NCI-H226 (cell line): ENCODE measurements around the gene RIC1.
"Not testable (repeated sequence)": the region's sequence is repeated elsewhere in the genome, so short reads cannot be mapped to it uniquely, and the experiment has no call there.

ENCODE experiments used
- DNase-seq: peaks from one replicate; pipeline ENCODE4 v3.0.0-alpha.2; 2015

The RIC1 gene

DNA sequence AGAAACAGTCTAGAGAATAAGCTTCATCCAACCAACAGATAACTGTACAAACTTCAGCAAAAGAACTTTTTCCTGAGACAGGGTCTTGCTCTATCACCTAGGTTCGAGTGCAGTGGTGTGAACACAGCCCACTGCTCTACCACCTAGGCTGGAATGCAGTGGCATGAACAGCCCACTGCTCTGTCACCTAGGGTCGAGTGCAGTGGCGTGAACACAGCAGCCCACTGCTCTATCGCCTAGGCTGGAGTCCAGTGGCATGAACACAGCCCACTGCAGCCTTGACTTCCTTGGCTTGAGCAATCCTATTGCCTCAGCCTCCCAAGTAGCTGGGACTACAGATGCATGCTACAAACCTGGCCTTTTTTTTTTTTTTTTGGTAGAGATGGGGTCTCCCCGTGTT is 160.6 kb downstream of the RIC1 start:
- DNase-seq: no peak

- no peak for DNase-seq
Measured at GRCh38 chr9:5790923-5791322, 162.0 kb downstream of the RIC1 start.

DNA sequence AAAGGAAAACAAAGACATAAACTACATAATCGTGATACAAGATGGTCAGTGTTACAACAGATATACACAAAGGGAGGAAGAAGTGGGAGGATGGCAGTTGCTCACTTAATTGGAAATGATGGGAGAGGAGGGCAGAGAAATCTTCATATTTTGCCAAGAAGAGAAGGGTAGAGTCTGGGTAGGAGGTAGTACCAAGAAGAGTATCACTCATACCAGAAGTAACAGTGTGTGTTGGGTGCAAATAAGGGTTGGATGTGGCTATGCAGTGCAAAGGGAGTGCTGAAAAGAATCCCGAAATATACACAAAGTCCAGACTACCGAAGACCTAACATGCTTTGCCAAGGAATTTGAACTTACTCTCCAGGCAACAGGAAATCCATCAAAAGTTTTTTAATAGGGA is 163.0 kb downstream of the RIC1 start:
- DNase-seq: no peak

DNA sequence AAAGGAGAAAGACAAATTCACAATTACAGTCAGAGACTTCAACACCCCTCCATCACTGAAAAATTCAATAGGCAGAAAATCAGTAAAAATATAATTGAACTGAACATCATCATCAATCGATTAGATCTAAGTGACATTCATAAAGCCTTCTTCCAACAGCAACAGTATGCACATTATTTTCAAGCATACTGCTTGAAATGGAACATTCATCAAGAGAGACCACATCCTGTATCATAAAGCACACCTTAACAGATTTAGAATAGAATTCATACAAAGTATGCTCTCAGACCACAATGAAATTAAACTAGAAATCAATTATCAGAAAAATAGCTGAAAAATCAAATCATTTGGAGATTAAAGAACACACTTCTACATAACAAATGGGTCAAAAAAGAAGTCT is 164.9 kb downstream of the RIC1 start:
- no peak for DNase-seq

DNA sequence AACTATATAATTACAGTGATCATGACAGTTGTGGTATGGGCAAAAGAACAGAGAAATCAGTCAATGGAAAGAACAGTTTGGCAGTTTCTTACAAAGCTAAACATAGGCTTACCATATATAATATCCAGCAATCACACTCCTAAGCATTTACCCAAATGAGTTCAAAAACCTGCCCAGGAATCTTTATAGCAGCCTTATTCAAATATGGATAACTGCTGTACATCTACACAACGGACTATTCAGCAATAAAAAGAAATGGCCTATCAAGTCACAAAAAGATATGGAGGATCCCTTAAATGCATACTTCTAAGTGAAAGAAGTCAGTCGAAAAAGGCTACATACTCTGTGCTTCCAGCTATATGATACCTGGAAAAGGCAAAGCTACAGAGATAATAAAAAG is 167.4 kb downstream of the RIC1 start:
- DNase-seq: no peak

- no peak for DNase-seq
Measured at GRCh38 chr9:5798581-5798980, 169.7 kb downstream of the RIC1 start.

- DNase-seq: no peak
Measured at GRCh38 chr9:5799314-5799713, 170.4 kb downstream of the RIC1 start.

GRCh38 chr9:5800378-5800777 is 171.5 kb downstream of the RIC1 start:
- not testable (repeated sequence) for DNase-seq

GRCh38 chr9:5800969-5801738 is 172.2 kb downstream of the RIC1 start:
- DNase-seq: no peak

- DNase-seq: no peak
Measured at GRCh38 chr9:5801739-5802113, 172.8 kb downstream of the RIC1 start.

- DNase-seq: no peak
Measured at GRCh38 chr9:5805478-5805877, 176.6 kb downstream of the RIC1 start.

- no peak for DNase-seq
Measured at GRCh38 chr9:5811751-5812150, 182.8 kb downstream of the RIC1 start.

DNA sequence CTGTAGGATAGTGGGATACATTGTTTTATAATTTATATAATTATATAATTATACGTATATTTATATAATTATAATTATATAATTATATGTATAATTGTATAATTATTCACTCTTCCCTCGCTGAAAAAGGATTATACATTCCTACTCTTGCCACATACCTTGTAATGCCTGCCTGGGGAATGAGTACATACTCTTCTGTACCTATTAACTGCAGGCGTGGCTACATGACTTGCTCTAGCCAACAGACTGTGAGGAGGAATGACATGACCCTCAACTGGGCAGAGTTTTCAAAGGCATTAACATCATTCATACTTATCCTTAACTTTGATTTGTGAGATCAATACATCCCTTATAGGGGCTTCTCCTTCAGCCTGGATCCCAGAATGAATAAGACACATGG is 184.9 kb downstream of the RIC1 start:
- DNase-seq: no peak

DNA sequence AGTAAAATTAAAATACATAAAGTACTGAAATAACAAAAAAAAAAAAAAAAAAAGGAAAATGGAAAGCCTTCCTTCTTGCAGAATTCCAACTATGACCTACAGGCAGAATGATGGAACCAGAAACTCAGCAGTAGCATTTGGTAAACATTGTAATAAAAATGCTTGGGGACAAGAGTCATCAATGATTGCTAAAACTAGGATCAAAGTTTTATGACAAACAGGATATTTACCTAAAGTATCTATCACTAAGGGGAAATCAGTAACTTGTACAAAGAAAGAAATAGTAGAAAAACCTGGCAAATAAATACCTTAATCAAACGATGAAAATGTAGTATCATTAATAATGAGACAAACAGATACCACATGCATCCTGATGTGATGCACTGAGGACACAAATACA is 186.6 kb downstream of the RIC1 start:
- no peak for DNase-seq

DNA sequence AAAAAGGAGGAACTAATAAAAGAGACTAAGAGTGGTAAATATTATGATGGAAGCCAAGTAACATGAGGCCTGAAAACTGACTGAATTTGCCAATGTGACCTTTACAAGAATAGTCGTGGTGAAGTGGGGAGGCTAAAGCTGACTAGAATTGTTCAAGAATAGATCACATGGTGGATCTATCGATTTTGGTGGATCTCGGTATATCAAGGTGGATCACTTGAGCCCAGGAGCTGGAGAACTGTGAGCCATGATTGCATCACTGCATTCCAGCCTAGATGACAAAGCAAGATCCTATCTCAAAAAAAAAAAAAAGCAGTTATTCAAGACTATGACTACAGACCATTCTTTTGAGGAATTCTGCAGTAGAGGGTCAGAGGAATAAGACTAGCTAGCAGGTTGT is 189.0 kb downstream of the RIC1 start:
- DNase-seq: peak; percentile 33

GRCh38 chr9:5818424-5819142 is 189.7 kb downstream of the RIC1 start:
- DNase-seq: no peak

- no peak for DNase-seq
Measured at GRCh38 chr9:5819174-5819573, 190.3 kb downstream of the RIC1 start.

DNA sequence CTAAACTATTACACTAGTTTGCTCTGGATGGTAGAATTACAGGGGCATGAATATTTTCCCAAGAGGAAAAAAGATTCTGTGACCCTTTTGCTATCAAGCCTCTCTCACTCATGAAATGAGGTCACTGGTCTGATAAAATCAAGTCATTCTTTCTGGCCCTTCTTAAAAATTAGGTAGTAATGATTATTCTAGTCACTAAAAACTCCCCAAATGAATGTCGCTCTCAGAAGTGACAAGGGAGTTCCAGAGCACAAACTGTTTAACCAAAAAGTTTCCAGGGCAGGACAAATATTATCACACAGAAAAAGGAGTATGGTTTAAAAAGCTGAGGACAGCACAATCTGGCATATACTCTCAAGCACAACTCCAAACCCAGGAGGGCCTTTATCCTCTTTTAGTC is 191.5 kb downstream of the RIC1 start:
- no peak for DNase-seq

GRCh38 chr9:5825223-5825622 is 196.3 kb downstream of the RIC1 start:
- DNase-seq: no peak
